Right atrium auricular region (tissue), 2 donors: Measurements from ENCODE around the gene PDP2. TPM values are rescaled to one million over a fixed set of nuclear protein-coding genes. Genes with fewer than 3 reads are reported as not detected.

ENCODE experiments used
- DNase-seq: peaks from one replicate; pipeline ENCODE4 v3.0.0-alpha.2; 2019; ENCODE audit warnings: low spot score
- H3K27ac ChIP-seq, 2 donors: fragments of 200-600 bp; sonication (generic); 1 replicate in 1 of 2; 2 replicates in 1 of 2; pipeline ENCODE4 v1.5.1; 2016 to 2019
- H3K27me3 ChIP-seq, 2 donors: fragments of 200-600 bp; sonication (generic); one replicate each; pipeline versions ENCODE4 v1.5.1 to v1.6.0; 2017 to 2019
- H3K36me3 ChIP-seq: fragments of 200-600 bp; sonication (generic); one replicate; pipeline ENCODE4 v1.5.1; 2016
- H3K4me1 ChIP-seq, 2 donors: fragments of 200-600 bp; sonication (generic); one replicate each; pipeline versions ENCODE4 v1.5.1 to v1.6.0; 2017 to 2019
- H3K4me3 ChIP-seq, 2 donors: fragments of 200-600 bp; sonication (generic); 1 replicate in 1 of 2; 2 replicates in 1 of 2; pipeline ENCODE4 v1.5.1; 2017 to 2019; ENCODE audit warnings: mild to moderate bottlenecking in 1 of 2, moderate library complexity in 1 of 2
- H3K9me3 ChIP-seq, 2 donors: fragments of 200-600 bp; sonication (generic); one replicate each; pipeline ENCODE4 v1.5.1; 2019
- CTCF ChIP-seq, 2 donors: fragments of 200-600 bp; sonication (generic); IDR thresholded peaks; one replicate each; pipeline ENCODE4 v1.5.1; 2019; ENCODE audit warnings: antibody characterized with exemption in 2 of 2
- total RNA-seq, 2 donors: library from RNA; depleted of rRNA; stranded (reverse); fragments of >200 nt; gene quantifications; one replicate each; pipeline ENCODE4 v1.1.0, GENCODE V29; 2016

Gene PDP2
- total RNA-seq, 2 donors from 2014 or later, result 1.7 to 3.4 TPM

- no peak for TF ChIP-seq CTCF (IDR thresholded peaks at IDR 0.05)
- Histone ChIP-seq H3K4me3 (no peak within 1 kb of the TSS), H3K9me3 (no peaks in the 10 kb centered on the region), H3K27me3 (no peaks in the 10 kb centered on the region), H3K27ac (peak within 1 kb of the TSS; percentile 87 to 98), H3K36me3 (peaks cover 14% of the 10 kb centered on the region), H3K4me1 (peaks cover 0 to 30% of the 10 kb centered on the region in 2 donors)
- DNase-seq, result no peak
Measured at GRCh38 chr16:66918803-66919568, 38.7 kb downstream of the PDP2 start, which contains the start of gene CDH16. Gene CDH16, minus strand, starts transcription at chr16:66918885. Its CDS starts 820 bp downstream, at chr16:66918065.

GRCh38 chr16:66919569-66920298 lies 39.4 kb downstream of the PDP2 start:
- no peak for DNase-seq
- Histone ChIP-seq H3K4me1 (peaks cover 0 to 30% of the 10 kb centered on the region in 2 donors), H3K36me3 (peaks cover 14% of the 10 kb centered on the region), H3K4me3 (no peak overlapping the region), H3K9me3 (no peaks in the 10 kb centered on the region), H3K27me3 (no peaks in the 10 kb centered on the region), H3K27ac (peak overlapping the region; percentile 87 to 98)
- TF ChIP-seq CTCF (IDR thresholded peaks at IDR 0.05), result no peak

GRCh38 chr16:66920299-66920590 lies 39.9 kb downstream of the PDP2 start:
- DNase-seq, result no peak
- H3K4me1 ChIP-seq, result peaks cover 0 to 30% of the 10 kb centered on the region in 2 donors

GRCh38 chr16:66920924-66921680 lies 40.8 kb downstream of the PDP2 start:
- Histone ChIP-seq H3K4me3 (peak overlapping the region in 1 of 2 donors; percentile 60), H3K27ac (peak overlapping the region; percentile 87 to 98), H3K4me1 (peaks cover 0 to 35% of the 10 kb centered on the region in 2 donors)

More at GRCh38 chr16:66920299-66920590, 39.9 kb downstream of the PDP2 start:
- Histone ChIP-seq H3K27me3 (no peaks in the 10 kb centered on the region), H3K36me3 (peaks cover 14% of the 10 kb centered on the region), H3K4me3 (no peak overlapping the region), H3K9me3 (no peaks in the 10 kb centered on the region), H3K27ac (peak overlapping the region; percentile 87 to 98)
- TF ChIP-seq CTCF (IDR thresholded peaks at IDR 0.05), result no peak

More at GRCh38 chr16:66920924-66921680, 40.8 kb downstream of the PDP2 start:
- H3K27me3 ChIP-seq, result no peaks in the 10 kb centered on the region
- no peak for DNase-seq
- no peaks in the 10 kb centered on the region for H3K9me3 ChIP-seq
- peaks cover 14% of the 10 kb centered on the region for H3K36me3 ChIP-seq
- no peak for TF ChIP-seq CTCF (IDR thresholded peaks at IDR 0.05)
